Ramos (cell line): Measurements from ENCODE around the gene SPECC1.

ENCODE experiments used
- in situ Hi-C: fragments of 300-500 bp; cut with MboI; formaldehyde crosslinking; loops from one replicate; pipeline ENCODE4 v1.14.3; 2022; ENCODE audit warnings: low sequenced_read_pairs; ENCODE audit not compliant: unreplicated experiment

SPECC1 gene

DNA sequence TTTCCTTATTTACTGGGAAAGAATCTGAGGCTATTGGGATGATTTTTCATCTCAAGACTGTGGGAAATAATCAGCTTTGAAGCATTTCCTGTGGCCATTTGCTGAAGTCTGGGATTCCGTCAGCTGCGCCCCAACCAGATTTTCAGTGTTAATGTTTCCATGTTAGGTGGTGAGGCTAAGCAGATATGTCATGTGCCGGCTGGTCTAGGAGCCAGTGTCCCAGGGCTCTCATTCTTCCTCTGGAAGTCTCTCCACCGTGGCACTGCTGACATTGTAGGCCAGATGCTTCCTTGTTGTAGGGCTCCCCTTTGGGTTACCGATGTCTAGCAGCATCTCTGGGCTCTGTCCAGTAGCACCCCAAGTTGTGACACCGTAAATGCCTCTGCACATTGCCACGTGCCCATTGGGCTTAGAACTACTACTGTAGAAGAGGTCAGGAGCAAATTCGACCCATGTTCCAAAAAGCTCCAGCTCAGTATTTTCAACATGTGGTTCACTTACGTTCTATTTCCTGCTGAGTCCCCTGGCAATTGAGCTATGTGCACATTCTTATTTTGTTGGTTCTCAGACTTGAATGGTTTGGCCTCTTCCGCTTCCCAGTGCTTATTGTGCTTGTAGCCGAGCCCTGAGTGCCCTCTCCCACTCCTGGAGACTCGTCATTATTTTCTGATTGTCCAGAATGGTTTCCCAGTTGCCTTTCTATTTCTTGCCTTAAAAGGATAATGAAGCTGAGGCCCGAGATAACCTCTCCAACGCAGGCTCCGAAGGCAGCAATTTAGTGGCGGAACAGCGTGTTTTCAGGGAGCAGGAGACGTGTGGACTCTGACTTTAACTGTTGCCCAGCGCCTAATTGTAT is 82.2 kb downstream of the SPECC1 start:
- in situ Hi-C loops = no loop called here

DNA sequence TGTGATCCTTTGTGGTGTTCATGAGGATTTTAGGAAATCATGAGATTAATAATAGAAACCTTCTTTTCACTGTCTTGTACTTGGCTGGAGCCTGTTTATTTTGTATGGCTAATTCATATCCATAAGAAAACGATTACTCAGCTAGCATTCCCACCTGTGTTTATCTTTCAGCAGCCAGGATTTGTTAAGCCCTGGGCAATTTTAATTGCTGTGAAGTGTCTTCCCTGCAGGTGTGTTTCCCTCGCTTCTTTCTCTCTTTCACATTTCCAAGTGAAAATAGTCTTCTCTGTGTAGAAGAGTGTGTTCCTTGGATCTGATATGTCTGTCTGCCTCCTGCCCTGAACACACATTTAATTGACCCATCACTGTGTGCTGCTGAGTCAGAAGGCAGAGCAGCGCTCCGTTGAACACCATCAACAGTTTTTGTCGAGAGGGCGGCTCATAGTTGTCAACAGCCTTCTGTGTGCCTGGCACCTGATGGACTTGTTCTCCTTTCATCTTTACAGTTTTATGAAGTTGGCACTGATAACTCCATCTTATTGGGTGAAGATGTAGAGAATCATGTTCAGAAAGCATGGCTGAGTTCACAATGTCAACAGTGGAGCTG is 83.2 kb downstream of the SPECC1 start:
- in situ Hi-C loops = no loop called here

DNA sequence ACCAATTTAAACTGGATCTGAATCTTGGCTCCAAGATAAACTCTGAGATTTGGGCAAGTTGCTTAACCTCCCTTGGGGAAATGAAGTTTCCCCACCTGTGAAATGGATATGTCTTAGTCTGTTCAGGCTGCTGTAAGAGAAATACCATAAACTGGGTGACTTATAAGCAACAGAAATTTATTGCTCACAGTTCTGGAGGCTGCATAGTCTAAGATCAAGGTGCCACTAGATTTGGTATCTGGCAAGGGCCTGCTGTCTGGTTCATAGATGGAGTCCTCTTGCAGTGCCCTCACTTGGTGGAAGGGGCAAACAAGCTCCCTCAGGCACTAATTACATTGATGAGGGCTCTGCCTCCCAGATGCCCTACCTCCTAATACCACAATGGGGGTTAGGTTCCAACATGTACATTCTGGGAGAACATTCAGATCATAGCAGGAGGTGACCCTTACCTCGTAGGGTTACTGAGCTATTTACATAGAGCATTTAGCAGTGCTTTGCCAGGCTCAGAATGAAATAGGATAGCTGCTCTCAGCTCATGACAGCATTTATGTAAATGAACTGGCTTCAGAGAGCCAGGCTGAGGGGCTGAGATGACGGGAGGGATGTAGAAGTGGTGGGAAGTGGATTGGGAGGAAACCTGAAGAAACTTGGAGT is 83.9 kb downstream of the SPECC1 start:
- in situ Hi-C loops = no loop called here

DNA sequence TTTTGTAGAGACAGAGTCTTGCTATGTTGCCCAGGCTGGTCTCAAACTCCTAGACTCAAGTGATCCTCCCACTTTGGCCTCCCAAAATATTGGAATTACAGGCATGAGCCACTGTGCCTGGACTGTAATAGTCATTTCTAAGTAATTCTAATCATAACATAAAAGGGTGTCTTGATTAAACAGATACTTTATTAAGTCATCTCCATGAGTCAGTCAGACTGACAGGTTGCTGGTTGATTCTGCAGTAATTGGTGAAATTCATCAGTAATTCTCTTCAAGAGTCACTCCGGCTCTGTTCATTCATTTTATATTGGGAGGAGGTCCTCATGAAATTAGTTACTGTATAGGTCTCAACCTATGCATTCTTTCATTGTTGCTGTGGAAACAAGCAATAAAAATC is 85.6 kb downstream of the SPECC1 start:
- in situ Hi-C loops = no loop called here

DNA sequence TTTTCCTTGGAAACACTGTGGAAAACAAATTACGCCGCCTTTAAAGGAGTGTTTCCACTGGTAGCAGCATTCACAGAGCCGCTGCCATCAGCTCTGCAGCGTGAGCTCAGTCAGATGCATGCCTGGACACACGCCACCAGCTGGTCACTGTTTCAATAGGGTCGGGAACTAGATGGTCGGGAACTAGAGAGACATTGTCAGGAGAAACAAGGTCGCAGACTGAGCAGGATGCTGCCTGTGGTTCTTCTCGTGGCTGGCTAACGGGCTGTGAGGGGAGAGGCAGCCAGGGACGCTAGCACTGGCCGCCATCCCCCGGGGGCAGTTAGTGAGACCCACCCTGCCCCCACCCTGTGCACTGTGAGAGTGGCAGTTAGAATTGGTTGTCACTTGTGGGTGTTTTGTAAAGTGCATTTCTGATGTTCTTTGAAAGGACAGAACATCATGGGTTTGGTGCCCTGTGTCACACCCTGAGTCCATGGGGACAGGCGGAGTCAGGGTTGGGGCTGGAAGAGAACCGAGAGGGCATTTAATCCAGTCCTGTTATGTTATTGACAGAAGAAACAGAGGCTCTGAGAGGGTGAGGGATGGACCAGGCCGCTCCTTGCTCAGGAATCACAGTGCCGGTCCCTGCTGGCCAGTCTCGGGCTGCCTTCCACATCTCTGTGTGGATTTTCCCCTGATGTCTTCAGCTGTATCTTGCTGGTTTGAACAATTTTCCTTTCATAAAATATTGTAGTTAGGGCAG is 86.3 kb downstream of the SPECC1 start:
- in situ Hi-C loops = no loop called here

DNA sequence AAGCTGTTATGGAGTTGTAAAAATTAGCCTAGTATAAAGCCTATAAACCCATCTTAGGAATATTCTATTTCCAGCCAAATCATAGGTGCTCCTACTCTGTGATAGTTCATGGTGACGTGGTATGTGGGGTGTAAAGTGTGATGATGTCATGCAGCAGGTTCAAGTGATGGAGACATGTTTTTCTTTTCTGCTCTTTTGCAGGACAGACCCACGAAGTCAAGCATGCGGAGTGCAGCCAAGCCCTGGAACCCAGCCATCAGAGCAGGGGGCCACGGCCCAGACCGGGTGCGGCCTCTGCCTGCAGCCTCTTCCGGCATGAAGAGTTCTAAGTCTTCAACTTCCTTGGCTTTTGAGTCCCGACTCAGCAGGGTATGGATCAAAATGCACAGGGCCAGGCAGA is 87.3 kb downstream of the SPECC1 start:
- in situ Hi-C loops = no loop called here

DNA sequence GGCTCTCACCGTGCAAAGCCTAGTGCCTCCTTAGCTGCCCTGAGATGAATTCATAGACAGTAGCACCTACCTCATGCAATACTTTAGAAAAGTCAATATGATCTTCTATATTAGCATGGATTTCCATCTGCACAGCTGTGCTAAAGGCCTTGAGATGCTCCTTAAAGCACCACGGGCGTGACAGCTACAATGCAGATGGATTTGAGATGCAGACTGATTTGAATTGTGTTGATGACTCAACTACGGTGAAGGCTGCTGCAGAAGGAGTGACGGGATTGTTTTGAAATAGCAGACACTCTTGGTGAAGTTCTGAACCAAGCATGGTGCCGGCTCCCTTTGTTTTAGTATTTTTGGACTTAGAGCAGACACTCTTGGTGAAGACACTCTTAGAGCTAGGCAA is 88.2 kb downstream of the SPECC1 start:
- in situ Hi-C loops = no loop called here

DNA sequence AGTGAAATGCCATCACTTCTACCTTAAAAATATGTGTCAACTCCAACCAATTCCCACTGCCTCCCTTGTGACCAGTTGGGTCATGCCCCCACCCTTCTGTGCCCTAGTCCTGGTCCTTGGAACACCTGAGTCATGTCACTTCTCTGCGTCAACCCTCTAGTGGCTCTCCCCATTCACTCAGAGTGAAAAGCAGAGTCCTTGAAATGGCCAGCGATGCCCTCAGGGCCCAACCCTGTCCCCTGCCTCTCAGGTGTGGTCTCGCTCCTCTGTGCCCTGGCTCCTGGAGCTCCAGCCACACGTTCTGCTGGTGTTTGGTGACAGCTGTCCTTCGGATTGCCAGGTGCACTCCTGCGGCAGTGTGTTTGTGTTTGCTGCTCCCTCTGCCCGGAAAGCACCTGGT is 89.2 kb downstream of the SPECC1 start:
- in situ Hi-C loops = no loop called here

DNA sequence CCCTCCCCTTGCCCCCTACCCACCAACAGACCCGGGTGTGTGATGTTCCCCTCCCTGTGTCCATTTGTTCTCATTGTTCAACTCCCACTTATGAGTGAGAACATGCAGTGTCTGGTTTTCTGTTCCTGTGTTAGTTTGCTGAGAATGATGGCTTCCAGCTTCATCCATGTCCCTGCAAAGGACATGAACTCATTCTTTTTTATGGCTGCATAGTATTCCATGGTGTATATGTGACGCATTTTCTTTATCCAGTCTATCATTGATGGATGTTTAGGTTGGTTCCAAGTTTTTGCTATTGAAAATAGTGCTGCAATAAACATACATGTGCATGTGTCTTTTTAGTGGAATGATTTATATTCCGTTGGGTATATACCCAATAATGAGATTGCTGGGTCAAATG is 91.6 kb downstream of the SPECC1 start:
- in situ Hi-C loops = loop anchor here (10.0 kb wide), 1 partner anchor 106 kb away; no protein-coding TSS in a partner anchor

DNA sequence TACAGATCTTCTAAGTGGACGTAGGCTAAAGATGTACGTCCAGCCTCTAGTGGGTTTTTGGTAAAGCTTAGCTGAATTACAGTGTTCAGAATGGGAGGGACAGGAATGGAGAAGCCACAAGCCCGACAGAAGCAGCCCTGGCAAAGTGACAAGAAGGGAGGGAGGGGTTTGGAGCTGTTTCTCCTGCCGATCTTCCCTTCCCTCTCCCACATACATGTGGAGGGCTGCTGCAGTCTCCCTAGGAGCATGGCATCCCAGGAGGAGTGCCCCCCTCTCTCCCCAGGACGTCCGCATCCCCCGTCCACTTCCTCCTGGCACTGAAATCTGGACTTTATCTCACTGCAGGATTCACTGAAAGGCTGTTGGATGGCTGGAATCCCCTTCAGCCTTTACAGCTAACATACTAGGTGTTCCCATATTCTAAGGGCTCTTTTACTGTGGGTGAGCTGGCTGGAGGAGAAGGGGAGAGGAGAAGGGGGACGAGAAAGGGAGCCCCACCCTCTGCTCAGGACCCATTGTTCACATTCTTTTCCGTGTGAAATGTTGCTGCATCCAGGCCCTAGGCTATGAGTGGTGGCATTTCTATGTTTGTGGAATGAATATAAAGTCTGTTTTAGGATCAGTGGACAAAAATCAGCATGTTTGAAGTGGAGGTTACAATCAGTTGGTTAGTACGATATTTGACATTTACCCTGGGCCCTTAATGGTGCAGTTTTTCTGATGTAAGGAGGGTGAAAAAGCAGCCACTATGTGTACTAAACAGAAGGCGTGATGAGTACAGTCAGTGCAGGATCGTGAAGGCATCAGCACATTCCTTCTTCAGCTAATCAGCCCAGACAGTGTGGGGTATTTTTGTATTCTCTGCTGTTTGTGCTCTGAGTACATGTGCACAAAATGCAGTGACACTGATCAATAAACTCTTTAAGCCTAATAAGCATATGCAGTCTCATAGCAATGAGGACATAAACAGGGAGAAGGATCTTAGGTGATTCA is 94.6 kb downstream of the SPECC1 start:
- in situ Hi-C loops = loop anchor here (10.0 kb wide), 1 partner anchor 109 kb away; no protein-coding TSS in a partner anchor

DNA sequence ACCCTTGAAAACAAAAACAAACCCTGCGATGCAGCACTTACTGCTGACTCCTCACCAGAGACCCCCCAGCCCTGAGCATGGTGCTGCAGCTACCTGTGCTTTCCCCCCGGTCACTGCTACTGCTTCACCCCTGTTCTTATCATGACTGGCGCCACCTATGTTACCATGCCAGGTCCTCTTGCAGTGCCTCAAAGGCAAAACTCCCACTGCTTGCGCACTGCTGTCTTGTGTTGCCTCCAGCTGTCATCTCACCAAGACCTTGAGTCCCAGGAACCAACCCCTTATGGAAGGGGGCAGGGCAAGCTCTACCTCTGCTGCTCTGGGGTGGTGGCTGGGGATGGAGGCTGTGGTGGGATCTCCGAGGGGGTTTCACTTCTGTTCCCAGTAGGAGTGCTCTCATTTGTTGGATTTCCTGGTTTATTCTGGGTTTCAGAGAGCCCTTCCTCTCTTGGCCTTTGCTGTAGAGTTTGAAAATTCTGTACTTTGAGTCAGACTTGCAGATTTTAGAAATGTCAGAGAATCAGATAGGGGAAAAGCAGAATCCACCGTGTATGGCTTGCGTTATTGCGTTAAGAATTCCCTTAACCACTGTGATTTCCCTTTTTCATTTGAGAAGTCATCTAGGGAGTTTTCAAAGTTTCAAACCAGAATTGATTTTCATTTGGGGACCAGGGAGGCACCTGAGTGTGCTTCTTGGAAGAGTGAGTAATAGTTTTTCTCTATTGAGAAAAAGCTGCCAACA is 96.6 kb downstream of the SPECC1 start:
- in situ Hi-C loops = loop anchor here (10.0 kb wide), 1 partner anchor 111 kb away; no protein-coding TSS in a partner anchor

DNA sequence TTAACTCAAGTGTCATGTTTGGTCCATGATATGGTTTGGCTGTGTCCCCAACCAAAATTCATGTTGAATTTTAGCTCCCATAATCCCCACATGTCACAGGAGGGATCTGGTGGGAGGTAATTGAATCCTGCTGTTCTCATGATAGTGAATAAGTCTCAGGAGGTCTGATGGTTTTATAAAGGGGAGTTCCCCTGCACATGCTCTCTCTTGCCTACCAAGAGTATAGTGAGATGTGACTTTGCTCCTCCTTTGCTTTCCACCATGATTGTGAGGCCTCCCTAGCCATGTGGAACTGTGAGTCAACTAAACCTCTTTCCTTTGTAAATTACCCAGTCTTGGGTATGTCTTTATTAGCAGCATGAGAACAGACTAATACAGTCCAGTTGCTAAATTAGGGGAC is 97.3 kb downstream of the SPECC1 start:
- in situ Hi-C loops = loop anchor here (10.0 kb wide), 1 partner anchor 112 kb away; no protein-coding TSS in a partner anchor

DNA sequence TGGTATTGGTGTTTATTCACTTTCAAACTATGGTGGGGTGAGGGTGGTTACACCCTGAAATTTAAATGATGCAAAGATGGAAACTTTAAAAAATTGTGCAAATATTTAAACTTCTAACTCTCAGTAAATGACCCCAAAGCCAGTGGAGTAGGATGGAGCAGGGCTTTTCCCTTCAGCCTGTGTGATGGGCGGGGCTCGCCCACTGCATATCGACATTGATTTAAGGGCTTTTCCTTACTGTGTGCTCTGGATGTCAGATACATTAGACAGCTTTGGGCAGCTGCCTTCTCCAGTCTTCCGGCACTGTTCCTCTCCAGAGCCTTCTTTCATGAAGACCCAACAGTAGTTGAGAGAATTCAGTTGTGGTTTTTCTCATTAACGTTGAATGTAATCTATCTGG is 99.9 kb downstream of the SPECC1 start:
- in situ Hi-C loops = loop anchor here (10.0 kb wide), 1 partner anchor 114 kb away; no protein-coding TSS in a partner anchor

DNA sequence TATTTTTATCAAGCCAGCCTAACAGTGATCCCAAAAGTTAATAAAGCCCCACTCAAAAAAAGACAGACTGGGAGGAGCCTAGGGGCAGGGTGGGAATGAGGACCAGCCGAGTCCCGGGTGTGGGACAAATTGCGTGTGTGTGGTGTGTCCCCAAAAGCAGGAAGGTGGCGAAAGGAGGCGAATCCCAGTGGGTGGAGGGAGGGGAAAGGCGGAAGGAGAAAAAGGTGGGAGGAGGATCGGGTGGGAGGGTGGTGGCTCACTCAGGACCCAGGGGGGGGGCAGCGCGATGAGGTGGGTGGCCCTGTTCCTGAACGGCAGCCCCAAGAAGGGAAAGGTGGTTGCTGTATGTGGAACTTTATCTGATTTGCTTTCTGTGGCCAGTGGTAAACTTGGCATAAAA is 102.4 kb downstream of the SPECC1 start:
- in situ Hi-C loops = no loop called here

DNA sequence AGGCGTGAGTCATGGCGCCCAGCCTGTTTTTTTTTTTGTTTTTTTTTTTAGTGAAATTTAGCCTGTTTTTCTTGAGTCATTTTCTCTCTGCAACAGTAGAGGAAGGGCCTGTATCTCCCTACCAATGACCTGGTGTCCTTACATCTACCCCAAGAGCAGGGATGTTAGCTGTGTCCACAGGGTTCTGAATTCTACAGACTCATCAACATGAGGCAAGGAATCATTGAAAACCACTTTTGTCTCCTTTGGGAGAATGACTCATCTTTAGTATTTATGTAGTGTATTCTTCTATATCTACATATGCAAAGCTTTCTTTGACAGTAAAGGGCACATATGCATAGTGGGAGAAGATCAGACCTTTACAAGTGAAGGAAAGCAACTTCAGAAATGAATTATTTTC is 105.3 kb downstream of the SPECC1 start:
- in situ Hi-C loops = no loop called here

DNA sequence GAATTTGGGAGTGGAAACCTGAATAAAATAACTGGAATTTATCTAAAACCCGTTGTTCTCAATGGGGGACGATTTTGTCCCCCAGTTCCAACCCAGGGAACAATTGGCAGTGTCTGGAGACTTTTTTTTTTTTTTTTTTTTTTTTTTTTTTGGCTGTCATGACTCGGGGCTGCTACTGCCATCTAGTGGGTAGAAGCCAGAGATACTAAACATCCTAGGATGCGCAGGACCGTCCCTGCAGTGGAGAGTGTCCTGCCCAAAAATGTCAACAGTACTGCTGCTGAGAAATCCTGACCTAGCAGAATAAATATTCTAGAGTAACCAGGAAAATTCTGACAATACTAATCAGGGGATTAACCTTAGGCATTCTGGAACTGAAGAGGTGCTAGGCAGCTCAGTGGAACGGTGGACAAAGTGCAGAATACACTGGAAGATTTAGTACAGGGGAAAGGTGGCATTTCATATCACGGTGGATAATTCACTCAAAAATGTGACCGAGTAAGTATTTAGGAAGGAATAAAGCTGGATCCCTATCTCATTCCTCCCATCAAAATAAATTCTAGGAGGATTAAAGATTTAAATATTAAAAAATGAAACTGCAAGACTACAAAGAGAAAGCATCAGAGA is 107.6 kb downstream of the SPECC1 start:
- in situ Hi-C loops = no loop called here

DNA sequence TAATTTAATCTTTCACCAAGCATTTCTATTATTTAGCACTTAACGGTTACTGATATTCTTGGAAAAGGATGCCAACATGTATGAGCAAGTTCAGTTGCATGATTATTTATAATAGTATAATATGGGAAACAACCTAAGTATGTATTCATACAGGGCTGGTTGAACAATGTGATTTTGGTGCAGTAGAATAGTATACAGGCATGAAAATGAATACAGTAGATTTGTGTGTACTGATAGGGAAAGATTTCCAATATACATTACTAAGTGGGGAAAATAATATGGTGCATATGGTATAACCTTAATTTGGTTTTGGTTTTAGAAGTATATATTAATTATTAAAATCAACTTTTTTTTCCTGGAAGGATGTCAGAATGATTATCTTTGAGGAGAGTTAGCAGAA is 109.1 kb downstream of the SPECC1 start:
- in situ Hi-C loops = no loop called here

DNA sequence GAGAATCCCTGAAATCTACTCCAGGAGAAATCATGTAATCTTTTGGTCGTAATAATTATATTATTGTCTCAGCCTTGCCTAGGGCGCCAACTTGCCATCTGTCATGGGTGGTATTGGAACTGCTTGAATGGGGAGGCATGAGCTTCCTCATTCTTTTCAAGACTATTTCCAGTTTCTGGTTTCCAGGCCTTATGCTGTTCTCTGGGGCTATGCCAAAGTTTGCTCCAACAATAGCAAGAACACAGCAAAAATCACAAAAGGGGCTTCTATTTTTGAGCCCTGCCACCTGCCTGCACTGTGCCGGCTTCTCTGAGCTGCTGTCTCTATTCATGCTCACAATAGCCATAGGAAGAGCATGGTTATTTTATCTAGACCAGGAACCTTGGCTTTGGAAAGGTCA is 111.7 kb downstream of the SPECC1 start:
- in situ Hi-C loops = no loop called here
